Activated CD8-positive, alpha-beta memory T cell treated with anti-CD3 and anti-CD28 coated beads, Interleukin-2, amount 50 U/mL, for 4 hours (primary cell): ENCODE data around the gene CDK18.

ENCODE experiments used
- DNase-seq: peaks from one replicate; pipeline ENCODE4 v3.0.0-alpha.2; 2020

The CDK18 gene

GRCh38 chr1:205575294-205575885, 70.9 kb downstream of the CDK18 start:
- DNase-seq = no peak

GRCh38 chr1:205576011-205576410, 71.5 kb downstream of the CDK18 start:
- DNase-seq = no peak

- DNase-seq = no peak
These were observed 72.6 kb downstream of the CDK18 start for GRCh38 chr1:205576805-205577761.

GRCh38 chr1:205577874-205578658, 73.6 kb downstream of the CDK18 start:
- DNase-seq = no peak

- DNase-seq = no peak
These were observed 74.5 kb downstream of the CDK18 start for GRCh38 chr1:205578780-205579571.

GRCh38 chr1:205579711-205580110, 75.2 kb downstream of the CDK18 start:
- no peak for DNase-seq

- no peak for DNase-seq
These were observed 75.9 kb downstream of the CDK18 start for GRCh38 chr1:205580140-205580922.

GRCh38 chr1:205580923-205581180, 76.4 kb downstream of the CDK18 start:
- DNase-seq = no peak

GRCh38 chr1:205581321-205581980, 77.0 kb downstream of the CDK18 start:
- DNase-seq = no peak

- no peak for DNase-seq
These were observed 77.6 kb downstream of the CDK18 start for GRCh38 chr1:205582046-205582445.
